GM18861 (cell line): ENCODE results near the gene CUL2.
"Not testable (repeated sequence)": the region's sequence is repeated elsewhere in the genome, so short reads cannot be mapped to it uniquely, and the experiment has no call there.

Experiments used
- ATAC-seq: cut with Tn5 transposase; IDR thresholded peaks from one replicate; pipeline ENCODE4 v1.9.1; 2021; ENCODE audit not compliant: unreplicated experiment

The CUL2 gene

DNA sequence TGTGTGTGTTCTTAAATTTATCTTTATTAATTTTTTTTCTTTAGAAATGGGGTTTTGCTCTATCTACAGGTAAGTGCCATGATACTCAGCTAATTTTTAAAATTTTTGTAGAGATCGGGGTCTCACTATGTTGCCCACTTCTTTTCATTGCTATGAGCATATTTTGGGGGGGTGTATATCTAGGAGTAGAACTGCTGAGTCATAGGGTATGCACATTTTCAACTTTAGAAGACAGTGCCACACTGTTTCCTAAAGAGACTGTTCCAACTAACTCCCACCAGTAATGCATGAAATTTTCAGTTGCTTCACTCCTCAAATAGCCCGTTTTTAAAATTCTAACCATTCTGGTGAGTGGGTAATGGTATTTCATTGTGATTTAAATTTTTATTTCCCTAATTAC is 108.3 kb downstream of the CUL2 start:
- ATAC-seq, result no peak

DNA sequence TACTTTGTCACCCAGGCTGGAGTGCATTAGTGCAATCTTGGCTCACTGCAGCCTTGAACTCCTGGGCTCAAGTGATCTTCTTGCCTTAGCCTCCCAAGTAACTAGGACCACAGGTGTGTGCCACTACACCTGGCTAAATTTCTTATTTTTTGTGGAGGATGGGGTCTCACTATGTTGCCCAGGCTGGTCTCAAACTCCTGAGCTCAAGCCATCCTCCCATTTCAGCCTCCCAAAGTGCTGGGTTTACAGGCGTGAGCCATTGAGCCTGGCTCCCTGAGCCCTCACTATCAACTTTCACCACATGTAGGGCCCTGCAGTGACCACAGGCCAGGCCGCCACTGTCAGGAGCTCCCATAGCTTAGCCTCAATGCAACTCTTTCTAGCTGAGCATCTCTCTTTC is 110.2 kb downstream of the CUL2 start:
- no peak for ATAC-seq

DNA sequence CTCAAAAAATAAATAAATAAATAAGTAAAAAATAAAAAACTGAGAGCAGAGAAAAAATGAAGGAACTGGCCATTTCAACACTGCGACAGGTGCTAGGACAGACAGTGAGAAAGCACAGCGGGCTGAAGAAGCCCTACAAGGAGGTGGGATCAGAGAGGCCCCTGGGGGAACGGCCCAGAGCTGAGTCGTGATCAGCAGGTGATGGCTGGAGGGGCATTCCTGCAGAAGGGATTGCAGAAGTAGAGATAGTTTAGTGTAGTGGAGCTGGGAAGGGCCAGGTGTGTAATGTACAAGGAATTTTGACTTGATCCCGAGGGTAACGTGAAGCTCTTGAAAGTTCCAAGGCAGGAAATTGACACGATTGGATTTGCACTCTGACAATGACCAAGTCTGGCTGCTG is 112.1 kb downstream of the CUL2 start:
- no peak for ATAC-seq

DNA sequence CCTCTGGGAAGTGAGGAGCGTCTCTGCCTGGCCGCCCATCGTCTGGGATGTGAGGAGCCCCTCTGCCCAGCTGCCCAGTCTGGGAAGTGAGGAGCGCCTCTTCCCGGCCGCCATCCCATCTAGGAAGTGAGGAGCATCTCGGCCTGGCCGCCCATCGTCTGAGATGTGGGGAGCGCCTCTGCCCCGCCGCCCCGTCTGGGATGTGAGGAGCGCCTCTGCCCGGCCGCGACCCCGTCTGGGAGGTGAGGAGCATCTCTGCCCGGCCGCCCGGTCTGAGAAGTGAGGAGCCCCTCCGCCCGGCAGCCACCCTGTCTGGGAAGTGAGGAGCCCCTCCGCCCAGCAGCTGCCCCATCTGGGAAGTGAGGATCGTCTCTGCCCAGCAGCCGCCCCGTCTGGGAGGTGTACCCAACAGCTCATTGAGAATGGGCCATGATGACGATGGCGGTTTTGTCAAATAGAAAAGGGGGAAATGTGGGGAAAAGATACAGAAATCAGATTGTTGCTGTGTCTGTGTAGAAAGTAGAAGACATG is 113.7 kb downstream of the CUL2 start:
- ATAC-seq, result not testable (repeated sequence)

DNA sequence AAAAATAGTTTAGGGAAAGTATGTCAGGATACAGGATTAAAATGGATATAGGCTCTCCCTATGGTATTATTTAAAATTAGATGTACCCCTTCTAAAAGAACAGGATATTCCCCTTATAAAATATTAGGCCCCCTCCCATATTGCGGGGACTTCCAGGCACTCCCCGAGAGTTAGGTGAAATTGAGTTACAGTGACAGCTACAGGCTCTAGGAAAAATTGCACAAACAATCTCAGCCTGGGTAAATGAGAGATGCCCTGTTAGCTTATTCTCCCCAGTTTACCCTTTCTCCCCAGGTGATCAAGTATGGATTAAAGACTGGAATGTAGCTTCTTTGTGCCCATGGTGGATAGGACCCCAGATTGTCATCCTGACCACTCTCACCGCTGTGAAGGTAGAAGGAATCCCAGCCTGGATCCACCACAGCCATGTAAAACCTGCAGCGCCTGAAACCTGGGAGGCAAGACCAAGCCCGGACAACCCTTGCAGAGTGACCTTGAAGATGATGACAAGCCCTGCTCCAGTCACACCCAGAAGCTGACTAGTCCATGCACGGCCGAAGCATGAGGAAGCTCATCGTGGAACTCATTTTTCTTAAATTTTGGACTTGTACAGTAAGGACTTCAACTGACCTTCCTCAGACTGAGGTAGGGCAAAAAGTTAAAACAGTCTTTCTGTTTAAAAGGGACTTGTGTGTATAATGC is 115.6 kb downstream of the CUL2 start:
- ATAC-seq, result not testable (repeated sequence)

DNA sequence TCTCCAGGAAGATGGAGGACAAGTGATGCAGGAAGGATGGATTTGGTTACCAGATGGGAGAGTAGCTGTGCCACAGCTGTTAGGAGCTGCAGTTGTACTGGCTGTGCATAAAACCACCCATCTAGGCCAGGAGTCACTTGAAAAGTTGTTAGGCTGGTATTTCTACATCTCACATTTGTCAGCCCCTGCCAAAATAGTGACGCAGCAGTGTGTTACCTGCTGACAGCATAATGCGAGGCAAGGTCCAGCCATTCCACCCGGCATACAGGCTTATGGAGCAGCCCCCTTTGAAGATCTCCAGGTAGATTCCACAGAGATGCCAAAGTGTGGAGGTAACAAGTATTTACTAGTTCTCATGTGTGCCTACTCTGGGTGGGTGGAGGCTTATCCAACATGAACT is 116.4 kb downstream of the CUL2 start:
- not testable (repeated sequence) for ATAC-seq

DNA sequence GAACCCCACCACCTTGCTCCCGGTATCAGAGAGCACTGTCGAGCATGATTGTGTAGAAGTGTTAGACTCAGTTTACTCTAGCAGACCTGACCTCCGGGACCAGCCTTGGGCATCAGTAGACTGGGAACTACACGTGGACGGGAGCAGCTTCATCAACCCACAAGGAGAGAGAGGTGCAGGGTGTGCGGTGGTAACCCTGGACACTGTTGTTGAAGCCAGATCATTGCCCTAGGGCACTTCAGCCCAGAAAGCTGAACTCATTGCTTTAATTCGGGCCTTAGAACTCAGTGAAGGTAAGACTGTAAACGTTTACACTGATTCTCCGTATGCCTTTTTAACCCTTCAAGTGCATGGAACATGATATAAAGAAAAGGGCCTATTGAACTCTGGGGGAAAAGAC is 117.0 kb downstream of the CUL2 start:
- not testable (repeated sequence) for ATAC-seq

DNA sequence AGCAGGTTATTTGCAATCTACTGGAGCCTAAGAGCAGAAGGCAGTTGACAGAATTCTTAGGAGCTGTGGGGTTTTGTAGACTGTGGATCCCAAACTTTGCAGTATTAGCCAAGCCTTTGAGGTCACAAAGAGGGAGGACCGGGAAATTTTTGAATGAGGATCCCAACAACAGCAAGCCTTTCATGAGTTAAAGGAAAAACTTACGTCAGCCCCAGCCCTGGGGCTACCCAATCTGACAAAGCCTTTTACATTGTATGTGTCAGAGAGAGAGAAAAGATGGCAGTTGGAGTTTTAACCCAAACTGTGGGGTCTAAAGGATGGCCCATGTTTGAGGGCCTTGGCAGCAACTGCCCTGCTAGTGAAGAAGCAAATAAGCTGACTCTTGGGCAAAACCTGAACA is 117.5 kb downstream of the CUL2 start:
- ATAC-seq, result not testable (repeated sequence)

DNA sequence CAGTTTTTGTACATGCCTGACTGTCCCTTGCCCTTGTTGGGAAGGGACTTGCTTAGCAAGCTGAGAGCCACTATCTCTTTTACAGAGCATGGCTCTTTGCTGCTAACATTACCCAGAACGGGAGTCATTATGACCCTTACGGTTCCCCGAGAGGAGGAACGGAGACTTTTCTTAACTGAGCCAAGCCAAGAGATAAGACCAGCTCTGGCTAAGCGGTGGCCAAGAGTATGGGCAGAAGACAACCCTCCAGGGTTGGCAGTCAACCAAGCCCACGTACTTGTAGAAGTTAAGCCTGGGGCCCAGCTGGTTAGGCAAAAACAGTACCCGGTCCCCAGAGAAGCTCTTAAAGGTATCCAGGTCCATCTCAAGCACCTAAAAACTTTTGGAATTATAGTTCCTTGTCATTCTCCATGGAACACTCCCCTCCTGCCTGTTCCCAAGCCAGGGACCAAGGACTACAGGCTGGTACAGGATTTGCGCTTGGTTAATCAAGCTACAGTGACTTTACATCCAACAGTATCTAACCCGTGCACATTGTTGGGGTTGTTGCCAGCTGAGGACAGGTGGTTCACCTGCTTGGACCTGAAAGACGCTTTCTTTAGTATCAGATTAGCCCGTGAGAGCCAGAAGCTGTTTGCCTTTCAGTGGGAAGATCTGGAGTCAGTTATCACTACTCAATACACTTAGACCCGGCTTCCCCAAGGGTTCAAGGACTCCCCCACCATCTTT is 118.4 kb downstream of the CUL2 start:
- not testable (repeated sequence) for ATAC-seq

DNA sequence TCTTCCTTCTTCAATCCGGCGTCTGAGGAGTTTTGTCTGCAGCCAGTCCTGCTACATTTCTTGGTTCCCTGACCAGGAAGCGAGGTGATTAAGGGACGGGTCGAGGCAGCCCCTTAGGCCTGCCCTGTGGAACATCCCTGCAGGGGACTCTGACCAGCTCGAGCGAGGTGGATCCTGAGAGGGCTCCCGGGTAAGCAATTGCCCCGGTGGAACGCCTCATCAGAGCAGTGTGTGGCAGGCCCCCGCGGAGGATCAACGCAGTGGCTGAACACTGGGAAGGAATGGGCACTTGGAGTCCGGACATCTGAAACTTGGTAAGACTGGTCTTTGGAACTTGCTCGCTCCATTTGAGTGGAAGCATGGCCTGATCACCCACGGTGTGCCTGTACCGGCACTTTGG is 121.0 kb downstream of the CUL2 start:
- ATAC-seq, result no peak

DNA sequence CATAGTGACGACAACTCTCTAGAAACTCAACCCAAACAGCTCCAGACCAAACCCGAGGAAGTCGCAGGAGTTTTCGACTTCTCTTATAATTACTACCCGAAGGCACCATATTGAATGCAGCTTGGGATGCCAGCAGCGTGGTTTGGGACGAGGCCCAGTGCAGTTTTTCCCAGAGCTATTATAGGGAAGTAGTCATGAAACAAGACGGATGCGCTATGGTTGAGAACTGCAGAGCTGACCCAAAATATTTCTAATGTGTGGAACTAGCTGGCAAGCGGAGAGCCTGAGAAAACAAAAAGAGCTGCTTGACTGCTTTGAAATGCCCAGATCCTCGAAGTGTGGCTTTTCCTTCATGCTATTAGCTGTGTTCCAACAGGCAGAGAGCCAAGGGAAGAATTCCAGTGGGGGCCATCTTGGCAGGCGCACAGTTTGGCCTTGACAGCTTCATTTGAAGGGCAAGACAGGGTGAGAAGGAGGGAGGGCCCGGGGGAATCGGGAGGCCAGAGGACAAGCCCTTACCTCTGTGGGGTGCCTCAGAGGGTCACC is 122.7 kb downstream of the CUL2 start:
- ATAC-seq, result no peak

DNA sequence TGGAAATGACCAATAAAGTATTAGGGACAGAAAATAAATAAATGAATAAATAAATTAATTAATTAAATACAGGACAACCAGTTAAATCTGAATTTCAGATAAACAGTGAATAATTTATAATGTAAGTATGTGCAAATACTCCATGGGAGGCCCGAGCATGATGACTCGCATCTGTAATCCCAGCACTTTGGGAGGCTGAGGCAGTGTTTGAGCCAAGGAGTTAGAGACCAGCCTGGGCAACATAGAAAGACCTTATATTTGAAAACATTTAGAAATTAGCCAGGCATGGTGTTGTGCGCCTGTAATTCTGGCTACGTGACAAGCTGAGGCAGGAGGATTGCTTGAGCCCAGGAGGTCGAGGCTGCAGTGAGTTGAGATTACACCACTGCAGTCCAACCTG is 123.7 kb downstream of the CUL2 start:
- no peak for ATAC-seq

DNA sequence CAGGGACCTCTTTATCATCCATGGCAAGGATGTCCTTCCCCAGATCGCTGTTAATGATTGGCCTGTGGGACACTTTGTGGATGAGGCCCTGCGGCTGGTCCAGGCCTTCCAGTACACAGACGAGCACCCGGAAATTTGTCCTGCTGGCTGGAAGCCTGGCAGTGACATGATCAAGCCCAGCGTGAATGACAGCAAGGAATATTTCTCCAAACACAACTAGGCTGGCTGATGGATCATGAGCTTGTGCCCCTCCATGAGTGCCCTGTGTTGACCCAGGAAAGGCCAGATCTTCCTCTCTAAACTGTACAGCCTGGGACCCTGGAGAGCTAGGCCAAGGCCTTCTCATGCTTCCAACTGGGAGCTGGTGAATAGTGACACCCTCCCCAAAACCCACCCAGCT is 124.1 kb downstream of the CUL2 start:
- no peak for ATAC-seq

DNA sequence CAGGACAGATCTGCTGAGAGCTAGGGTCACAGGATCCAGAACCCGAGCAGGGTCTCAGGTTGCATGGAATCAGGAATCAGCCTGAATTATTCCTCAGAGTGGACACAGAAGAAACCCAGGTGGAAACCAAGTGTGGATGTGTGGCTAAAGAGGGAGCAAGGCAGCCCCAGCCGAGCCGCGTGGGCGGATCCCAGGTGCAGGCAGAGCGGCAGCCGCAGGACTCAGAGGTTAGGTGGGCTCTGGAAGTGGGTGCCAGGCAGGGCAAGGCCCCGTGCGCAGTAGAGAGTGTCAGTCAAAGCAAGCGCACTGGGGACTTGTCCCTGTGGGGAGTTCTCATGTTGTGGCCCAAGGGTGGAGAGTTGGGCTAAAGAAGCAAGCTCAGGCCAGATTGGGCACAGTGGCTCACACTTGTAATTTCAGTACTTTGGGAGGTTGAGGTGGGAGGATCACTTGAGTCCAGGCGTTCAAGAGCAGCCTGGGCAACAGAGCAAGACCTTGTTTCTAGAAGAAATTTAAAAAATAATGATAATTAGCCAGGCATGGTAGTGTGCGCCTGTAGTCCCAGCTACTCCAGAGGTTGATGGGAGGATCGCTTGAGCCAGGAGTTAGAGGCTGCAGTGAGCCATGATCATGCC is 125.9 kb downstream of the CUL2 start:
- ATAC-seq, result no peak

DNA sequence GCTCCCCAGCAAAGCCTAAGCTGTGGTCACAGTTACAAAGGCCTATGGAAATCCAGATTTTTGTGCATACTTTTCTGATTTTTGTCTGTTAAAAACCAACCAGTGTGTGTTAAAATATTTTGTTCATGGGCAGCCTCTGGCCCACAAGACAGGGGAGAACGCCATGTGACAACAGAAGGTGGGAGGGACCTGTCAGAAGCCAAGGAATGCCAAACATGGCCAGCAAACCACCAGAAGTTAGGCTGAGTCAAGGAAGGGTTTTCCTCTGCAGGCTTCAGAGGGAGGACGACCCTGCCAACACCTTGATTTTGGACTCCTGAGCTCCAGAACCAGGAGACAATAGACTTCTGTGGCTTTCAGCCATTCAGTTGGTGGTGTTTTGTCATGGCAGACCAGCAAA is 127.3 kb downstream of the CUL2 start:
- no peak for ATAC-seq

DNA sequence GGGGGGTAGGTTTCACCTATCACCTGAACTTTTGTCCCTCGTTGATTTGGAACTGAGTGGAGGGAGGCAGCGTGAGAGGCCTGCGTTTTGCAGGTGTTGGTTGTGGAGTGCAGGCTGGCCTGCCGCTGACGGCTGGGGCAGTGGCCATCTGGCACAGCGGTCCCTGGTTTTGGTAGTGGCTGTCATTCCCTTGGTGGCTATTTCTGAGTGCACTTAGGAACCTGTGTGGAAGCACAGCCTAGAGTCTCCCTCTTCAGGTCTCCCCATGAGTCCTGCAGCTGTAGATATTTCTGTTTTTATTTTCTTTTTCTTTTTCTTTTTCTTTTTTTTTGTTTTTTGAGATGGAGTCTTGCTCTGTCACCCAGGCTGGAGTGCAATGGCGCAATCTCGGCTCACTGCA is 129.2 kb downstream of the CUL2 start:
- ATAC-seq, result no peak

DNA sequence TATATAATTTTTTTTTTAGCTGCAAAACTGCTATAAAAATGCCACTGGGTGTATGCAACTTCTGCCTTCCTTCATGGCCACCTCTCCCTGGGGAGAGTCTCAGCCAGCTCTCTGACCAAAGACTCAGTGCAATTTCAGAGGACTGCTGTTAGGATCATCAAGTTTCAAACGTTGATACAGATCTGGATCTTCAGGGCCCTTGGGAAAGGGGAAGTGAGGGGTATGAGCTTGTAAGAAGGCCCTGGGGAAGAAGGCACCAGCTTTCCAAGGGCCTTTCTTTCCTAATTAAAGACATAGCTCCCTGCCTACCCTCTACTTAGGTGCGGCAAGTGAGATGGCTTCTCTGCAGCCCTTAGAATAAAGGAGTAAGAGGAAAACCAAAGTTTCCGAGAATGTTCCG is 130.4 kb downstream of the CUL2 start:
- no peak for ATAC-seq

DNA sequence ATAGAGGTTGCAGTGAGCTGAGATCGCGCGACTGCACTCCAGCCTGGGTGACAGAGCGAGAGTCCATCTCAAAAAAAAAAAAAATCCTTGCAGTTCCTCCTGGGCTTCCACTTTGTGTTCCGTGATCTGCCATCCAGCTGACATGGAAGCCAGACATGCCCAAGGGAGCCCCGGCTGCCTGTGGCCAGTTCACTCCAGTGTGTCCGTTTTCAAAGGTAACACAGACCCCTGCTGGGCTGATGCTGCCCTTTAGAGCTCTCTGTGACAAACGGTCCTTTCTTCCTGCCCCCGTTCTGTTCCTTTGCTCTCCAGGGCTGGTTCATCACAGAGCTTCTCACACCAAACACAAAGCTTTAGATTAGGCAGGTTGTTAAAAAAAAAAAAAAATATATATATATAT is 130.8 kb downstream of the CUL2 start:
- no peak for ATAC-seq
